Right renal cortex interstitium (tissue), 3 donors: Measurements from ENCODE around the gene ALPG. TPM values are rescaled to one million over a fixed set of nuclear protein-coding genes. Genes with fewer than 3 reads are reported as not detected.
"Not testable (repeated sequence)": the region's sequence is repeated elsewhere in the genome, so short reads cannot be mapped to it uniquely, and the experiment has no call there.

Source experiments
- DNase-seq, 3 donors: peaks; one replicate each; pipeline ENCODE4 v3.0.0-alpha.2; 2013; ENCODE audit warnings: low read depth in 3 of 3, low spot score in 2 of 3
- polyA plus RNA-seq, 3 donors: library from polyadenylated mRNA; unstranded; fragments of 120-200 nt; gene quantifications; one replicate each; pipeline ENCODE4 v1.2.1, GENCODE V29; 2013; ENCODE audit not compliant: insufficient read length in 3 of 3

The ALPG gene
- polyA plus RNA-seq, 3 donors = not detected

DNA sequence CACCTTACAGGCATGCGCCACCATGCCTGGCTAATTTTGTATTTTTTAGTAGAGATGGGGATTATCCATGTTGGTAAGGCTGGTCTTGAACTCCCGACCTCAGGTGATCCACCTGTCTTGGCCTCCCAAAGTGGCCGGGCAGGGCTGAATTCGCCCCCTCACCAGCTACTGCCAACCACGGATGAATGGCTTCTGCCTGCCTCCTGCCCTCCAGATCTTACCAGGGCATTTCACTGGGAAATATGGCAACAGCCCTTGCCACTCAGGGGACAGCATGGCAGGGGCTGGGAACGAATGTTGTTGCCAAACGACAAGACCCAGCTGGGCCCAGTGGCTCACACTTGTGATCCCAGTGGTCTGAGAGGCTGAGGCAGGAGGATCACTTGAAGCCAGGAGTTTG, 29.9 kb upstream of the ALPG start:
- DNase-seq = no peak

DNA sequence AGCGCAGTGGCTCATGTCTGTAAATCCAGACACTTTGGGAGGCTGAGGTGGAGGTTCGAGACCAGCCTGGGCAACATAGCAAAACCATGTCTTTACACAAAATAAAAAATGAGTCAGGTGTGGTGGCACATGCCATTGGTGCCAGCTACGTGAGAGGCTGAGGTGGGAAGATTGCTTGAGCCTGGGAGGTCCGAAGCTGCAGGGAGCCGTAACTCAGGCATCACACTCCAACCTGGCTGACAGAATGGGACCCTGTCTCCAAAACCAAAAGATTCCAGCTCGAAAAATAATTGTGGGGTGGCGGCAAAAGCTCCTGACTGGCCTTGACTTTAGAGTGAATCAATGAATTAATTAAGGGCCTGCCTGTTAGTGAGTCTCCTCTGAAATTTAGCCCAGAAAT, 29.3 kb upstream of the ALPG start:
- DNase-seq = no peak

DNA sequence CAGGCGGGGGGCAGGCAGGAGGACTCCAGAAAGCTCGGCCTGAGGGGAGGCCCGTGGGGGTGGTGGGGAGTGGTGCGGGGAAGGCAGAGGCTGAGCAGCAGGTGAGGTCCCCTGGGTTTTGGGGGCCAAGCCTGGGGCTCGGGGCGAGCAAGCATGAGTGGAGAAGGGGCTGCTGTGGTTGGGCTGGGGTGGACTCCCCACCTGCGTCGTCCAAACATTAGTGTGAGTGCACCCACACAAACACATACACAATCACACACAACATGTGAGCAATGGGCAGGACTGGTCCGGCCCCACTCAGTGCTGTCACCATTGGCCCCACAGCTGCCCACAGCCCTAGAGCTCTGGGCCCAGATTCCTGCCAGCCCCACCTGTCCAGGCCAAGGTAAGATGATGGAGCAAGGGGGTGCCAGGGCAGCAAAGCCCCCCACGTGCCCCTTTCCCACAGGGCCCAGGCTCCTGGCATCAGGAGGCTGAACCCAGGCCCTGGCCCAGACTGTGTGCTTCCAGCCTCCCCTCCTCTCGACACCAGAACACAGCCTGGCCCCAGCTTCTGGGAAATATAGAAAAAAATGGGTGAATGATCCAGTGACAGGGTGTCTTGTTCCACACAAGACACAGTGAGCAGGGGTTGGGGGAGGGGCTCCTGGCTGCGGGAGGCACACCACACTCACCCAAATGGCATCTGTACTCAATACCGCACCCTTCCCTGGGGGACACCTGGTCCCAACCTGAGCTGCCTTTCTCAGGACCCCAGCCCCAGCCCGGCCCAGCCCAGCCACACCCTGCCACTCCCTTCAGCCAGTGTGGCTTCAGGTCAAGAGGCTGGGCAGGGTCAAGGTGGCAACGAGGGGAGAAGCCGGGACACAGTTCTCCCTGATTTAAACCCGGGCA, 28.6 kb upstream of the ALPG start:
- no peak for DNase-seq

DNA sequence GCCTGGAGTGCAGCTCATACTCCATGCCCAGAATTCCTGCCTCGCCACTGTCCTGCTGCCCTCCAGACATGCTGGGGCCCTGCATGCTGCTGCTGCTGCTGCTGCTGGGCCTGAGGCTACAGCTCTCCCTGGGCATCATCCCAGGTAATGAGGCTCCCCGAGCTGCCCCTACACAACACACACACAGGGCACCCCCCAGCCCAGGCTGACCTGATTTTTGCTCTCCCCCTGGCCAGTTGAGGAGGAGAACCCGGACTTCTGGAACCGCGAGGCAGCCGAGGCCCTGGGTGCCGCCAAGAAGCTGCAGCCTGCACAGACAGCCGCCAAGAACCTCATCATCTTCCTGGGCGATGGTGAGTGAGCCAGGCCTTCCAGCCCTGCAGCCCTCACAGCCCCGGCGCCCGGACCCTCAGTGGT, 27.9 kb upstream of the ALPG start, which contains the start of gene ALPP:
Gene ALPP, plus strand, starts transcription at position 17 of the 417 bp plus-strand sequence. Its CDS starts 52 bp downstream, at position 69.
- DNase-seq = not testable (repeated sequence)

- DNase-seq = not testable (repeated sequence)
These were observed 26.7 kb upstream of the ALPG start for GRCh38 chr2:232379610-232380590.

DNA sequence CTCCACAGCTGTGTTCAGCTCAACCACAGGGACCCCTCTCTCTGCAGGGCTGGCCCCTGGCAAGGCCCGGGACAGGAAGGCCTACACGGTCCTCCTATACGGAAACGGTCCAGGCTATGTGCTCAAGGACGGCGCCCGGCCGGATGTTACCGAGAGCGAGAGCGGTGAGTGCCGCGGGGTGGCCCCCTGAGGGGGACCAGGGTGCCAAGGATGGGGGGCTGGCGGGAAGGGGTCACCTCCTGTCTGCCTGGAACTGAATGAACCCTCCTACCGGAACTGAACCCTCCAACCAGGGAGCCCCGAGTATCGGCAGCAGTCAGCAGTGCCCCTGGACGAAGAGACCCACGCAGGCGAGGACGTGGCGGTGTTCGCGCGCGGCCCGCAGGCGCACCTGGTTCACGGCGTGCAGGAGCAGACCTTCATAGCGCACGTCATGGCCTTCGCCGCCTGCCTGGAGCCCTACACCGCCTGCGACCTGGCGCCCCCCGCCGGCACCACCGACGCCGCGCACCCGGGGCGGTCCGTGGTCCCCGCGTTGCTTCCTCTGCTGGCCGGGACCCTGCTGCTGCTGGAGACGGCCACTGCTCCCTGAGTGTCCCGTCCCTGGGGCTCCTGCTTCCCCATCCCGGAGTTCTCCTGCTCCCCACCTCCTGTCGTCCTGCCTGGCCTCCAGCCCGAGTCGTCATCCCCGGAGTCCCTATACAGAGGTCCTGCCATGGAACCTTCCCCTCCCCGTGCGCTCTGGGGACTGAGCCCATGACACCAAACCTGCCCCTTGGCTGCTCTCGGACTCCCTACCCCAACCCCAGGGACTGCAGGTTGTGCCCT, 25.2 kb upstream of the ALPG start:
- not testable (repeated sequence) for DNase-seq

DNA sequence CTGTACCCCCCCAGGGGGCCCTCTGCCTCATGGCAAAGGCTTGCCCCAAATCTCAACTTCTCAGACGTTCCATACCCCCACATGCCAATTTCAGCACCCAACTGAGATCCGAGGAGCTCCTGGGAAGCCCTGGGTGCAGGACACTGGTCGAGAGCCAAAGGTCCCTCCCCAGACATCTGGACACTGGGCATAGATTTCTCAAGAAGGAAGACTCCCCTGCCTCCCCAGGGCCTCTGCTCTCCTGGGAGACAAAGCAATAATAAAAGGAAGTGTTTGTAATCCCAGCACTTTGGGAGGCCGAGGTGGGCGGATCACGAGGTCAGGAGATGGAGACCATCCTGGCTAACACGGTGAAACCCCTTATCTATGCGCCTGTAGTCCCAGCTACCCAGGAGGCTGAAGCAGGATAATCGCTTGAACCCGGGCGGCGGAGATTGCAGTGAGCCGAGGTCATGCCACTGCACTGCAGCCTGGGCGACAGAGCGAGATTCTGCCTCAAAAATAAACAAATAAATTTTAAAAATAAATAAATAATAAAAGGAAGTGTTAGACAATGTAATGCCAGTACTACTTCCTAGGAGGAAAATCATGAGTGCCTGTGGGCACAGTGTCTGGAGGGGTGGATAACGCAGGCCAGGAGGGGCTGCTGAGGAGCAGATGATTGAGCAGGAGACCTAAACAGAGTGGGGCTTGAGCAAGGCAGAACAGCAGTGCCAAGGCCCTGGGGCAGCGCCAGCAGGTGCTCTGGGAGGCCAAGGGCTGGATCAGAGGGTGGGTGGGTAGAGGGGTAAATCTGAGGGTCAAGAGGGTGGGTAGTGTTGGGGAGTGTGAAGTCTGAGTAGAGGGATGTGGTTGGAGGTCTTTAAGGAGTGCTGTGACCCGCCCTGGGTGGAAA, 24.1 kb upstream of the ALPG start:
- DNase-seq = no peak

GRCh38 chr2:232384466-232384865, 22.2 kb upstream of the ALPG start:
- DNase-seq = no peak

DNA sequence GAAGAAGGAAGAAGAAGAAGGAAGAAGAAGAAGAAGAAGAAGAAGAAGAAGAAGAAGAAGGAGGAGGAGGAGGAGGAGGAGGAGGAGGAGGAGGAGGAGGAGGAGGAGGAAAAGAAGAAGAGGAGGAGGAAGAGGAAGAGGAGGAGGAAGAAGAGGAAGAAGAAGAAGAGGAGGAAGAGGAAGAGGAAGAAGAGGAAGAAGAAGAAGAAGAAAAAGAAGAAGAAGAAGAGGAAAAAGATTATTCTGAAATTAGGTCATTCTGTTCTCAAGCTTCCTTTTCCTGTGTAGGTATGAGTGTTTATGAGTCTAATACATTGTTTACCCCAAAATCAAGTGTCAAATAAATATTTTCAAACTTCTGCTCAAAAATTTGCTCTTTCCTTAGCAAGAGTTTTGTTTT, 21.6 kb upstream of the ALPG start:
- not testable (repeated sequence) for DNase-seq

DNA sequence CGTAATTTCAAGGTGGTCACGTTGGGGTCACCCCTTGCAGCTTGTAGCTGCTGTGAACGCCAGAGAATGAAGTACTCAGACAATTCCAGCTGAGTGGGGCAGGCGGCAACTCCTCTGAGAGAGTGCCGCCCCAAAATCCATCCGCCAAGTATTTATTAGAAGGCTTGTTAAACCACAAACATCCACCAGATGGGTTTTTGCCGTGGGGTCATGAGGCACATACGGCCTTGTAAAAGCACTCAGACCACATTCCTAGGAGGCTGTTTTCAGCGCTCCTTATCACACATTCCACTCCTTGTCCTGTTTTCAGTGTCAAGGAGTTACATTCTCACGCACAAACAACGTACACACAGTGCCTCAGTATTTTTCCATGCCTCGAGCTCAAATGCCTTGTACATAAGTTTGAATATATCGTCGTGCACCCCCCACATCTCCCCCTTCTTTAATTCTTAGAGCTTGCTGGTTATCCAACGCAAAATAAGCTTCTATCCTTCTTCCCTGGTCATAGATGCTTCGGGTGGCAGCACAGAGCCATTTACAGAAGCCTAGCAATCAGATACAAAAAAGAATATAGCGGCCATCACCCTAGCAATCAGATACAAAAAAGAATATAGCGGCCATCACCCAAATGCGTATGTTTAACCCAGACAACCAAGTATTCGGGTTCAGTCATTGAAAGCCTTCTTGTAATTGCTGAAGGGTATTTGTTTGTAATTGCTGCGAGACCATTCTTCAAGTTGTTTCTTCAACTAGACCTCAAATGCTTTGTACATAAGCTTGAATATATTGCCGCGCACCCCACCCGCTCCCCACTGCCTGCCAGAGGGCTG, 20.8 kb upstream of the ALPG start:
- DNase-seq = no peak

DNA sequence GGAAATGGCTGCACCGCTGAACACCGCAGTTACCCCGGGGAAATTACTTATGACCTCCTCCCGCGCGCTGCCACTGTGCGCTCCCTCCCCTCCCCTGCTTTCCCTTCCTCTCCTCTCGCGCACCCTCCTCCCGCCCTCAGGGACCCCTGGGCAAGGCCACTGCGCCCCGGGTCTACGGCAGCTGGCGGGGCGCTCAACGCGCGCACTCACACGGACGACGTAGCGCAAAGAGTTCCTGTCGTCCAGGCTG, 20.2 kb upstream of the ALPG start:
- DNase-seq = no peak

DNA sequence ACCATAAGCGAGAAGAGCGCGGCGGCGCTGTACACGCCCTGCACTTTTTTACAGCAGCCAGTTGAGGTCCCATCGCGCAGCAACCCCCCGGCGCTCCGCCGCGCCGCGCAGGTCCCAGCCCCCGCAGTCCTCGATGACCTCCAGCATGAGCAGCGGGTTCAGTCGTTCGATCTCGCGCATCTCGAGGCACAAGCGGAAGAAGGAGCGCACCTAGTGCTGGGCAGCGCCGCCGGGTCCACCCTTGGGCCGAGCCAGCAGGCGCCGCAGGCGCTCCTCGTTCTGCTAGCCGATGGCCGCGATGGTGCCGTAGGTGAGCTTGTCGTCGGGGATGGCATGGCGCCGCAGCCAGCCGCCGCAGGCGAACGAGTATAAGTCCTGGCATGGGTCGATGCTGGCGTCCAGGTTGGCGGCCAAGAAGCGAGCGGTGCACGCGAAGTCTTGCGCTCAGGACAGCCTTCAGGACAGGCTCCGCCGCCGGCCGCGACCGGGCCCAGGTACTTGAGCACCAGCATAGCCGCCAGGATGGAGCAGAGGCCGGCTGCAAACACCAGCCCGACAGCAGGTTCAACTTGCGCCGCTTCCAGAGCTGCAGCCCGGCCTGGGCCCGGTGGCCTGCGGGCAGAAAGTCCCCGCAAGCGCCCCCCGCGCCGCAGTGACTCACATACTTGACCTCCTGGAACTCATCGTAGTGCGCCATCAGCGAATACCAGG, 19.7 kb upstream of the ALPG start:
- no peak for DNase-seq

DNA sequence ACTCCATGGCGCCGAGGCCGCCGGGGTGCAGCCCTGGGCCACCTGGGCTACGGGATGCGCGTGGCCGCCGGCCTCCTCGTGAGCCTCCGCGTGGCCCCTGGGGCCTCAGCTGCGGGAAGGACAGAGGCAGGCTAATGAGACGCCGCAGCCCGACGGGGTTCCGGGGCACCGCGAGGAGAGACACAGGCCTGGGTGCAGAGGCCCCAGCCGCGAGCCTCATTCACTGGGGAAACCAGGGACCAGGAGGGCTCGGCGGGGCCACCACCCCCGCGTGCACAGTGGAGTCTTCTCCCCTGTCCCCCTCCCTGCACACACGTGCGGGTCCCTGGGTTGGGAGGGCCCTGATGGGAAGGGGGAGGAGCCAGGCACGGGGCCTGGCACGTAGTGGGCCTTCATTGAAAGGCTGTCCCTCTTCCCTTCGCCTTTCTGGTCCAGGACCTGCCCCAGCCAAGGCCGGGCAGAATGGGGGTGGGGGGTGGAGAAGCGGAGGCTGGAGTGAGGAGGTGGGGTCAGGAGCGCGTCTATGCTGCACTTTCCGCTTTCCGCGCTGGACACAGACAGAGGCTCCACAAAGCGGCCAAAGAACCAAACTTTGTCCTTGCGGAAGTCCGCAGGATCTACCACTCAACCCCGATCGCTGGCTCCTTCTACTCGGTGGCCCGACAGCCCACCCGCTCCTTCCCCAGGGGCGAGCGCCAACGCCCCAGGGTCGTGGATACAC, 19.0 kb upstream of the ALPG start:
- no peak for DNase-seq

DNA sequence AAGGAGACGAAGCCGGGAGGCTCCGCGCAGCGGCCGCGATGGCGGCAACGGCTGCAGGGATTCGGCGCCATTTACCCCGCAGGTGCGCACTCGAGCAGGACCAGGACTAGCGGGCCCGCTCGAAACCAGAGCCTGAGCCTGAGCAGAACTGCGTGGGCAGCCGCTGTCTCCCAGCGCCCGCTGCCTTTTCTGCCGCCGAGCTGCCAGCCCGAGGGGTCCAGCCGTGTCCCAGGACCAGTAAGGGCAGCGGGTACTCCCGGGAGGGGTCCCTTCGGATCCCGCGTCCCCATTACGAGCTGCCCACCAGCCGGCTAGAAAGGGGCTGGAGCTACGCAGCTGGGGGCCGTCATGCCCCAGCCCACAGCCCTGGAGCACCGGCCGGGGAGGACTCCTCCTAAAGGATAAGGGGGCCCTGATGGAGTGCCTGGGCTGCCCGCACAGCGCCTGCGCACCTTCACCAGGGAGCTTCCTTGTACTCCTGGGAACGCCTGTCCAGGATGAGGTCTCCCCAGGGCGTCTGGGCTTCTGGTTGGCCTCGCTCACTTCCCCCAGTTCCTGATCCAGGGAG, 18.2 kb upstream of the ALPG start:
- no peak for DNase-seq

- no peak for DNase-seq
These were observed 17.3 kb upstream of the ALPG start for GRCh38 chr2:232389327-232389726.

DNA sequence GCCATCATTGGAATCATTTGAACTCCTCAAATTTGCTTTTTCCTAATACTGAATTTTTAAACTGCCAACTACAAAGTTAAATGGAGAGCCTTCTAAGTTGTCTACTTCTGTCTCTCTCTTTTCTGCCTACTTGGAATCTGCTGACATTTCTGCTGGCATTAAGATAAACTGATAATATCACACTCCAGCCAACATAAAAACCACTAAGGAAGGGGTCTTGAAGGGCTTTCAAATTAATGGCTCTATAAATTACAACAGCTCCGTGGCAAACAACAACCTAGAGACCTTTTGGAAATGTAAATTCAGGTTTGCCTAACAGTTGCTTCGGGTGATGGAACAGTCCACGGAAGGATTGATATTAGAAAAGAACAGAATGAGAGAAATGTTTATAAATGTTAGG, 16.0 kb upstream of the ALPG start:
- DNase-seq = no peak

- no peak for DNase-seq
These were observed 13.1 kb upstream of the ALPG start for GRCh38 chr2:232393556-232393955.
